Neural cell (in vitro differentiated cells): ENCODE data around the gene ANKRD60. TPM values are rescaled to one million over a fixed set of nuclear protein-coding genes. Genes with fewer than 3 reads are reported as not detected.

Experiments used
- H2AFZ ChIP-seq: fragments of 200-600, 300-800 bp; sonication (generic), shearing (Covaris generic); 2 replicates; pipeline ENCODE4 v1.6.0; 2014; ENCODE audit warnings: low read depth, mild to moderate bottlenecking, antibody characterized with exemption, low read length, moderate library complexity
- H3F3A ChIP-seq: fragments of 200-600 bp; shearing (Covaris generic); 2 replicates; pipeline ENCODE4 v1.6.1; 2016; ENCODE audit warnings: mild to moderate bottlenecking, moderate library complexity, mixed read lengths, antibody characterized with exemption, low read length; ENCODE audit not compliant: insufficient read depth, poor library complexity, severe bottlenecking
- H3K27ac ChIP-seq: fragments of 200-600, 300-800 bp; sonication (generic), shearing (Covaris generic); 2 replicates; pipeline ENCODE4 v1.5.1; 2014; ENCODE audit warnings: mild to moderate bottlenecking, low read length, moderate library complexity
- H3K27me3 ChIP-seq: fragments of 300-800, 200-600 bp; sonication (generic), shearing (Covaris generic); 2 replicates; pipeline ENCODE4 v1.6.0; 2014; ENCODE audit warnings: mild to moderate bottlenecking, low read depth, low read length, moderate library complexity; ENCODE audit not compliant: insufficient read depth
- H3K36me3 ChIP-seq: fragments of 300-800, 200-600 bp; sonication (generic), shearing (Covaris generic); 2 replicates; pipeline ENCODE4 v1.5.1; 2014; ENCODE audit warnings: mild to moderate bottlenecking, antibody characterized with exemption, low read length, moderate library complexity; ENCODE audit not compliant: insufficient read depth
- H3K4me2 ChIP-seq: fragments of 300-800, 200-600 bp; sonication (generic), shearing (Covaris generic); 2 replicates; pipeline ENCODE4 v1.6.0; 2014; ENCODE audit warnings: mild to moderate bottlenecking, low read length
- H3K4me3 ChIP-seq: fragments of 300-800, 200-600 bp; sonication (generic), shearing (Covaris generic); 2 replicates; pipeline ENCODE4 v1.5.1; 2014; ENCODE audit warnings: mild to moderate bottlenecking, low read length, moderate library complexity
- H3K79me2 ChIP-seq: fragments of 200-600 bp; shearing (Covaris generic); replicated peaks from 2 replicates; pipeline ENCODE4 v1.6.0; 2014; ENCODE audit warnings: mild to moderate bottlenecking, low read length, moderate library complexity; ENCODE audit not compliant: insufficient read depth
- H3K9ac ChIP-seq: fragments of 300-800, 200-600 bp; sonication (generic), shearing (Covaris generic); 2 replicates; pipeline ENCODE4 v1.6.1; 2016; ENCODE audit warnings: mild to moderate bottlenecking, low read length, mixed read lengths
- H3K9me2 ChIP-seq: fragments of 200-600 bp; shearing (Covaris generic); 2 replicates; pipeline ENCODE4 v1.6.1; 2016; ENCODE audit warnings: mild to moderate bottlenecking, low read length, mixed read lengths; ENCODE audit not compliant: insufficient read depth
- H3K9me3 ChIP-seq: fragments of 200-600, 300-800 bp; sonication (generic), shearing (Covaris generic); 2 replicates; pipeline ENCODE4 v1.6.1; 2016; ENCODE audit warnings: mild to moderate bottlenecking, mixed run types, low read length, moderate library complexity, mixed read lengths
- H4K20me1 ChIP-seq: fragments of 200-600 bp; shearing (Covaris generic); 2 replicates; pipeline ENCODE4 v1.6.1; 2016; ENCODE audit warnings: mild to moderate bottlenecking, mixed run types; ENCODE audit not compliant: insufficient read depth
- EP300 ChIP-seq: fragments of 450-650 bp; conservative IDR thresholded peaks from 2 replicates; pipeline ENCODE4 v1.6.1; 2014; ENCODE audit warnings: antibody characterized with exemption, mild to moderate bottlenecking, moderate library complexity; ENCODE audit not compliant: poor library complexity, severe bottlenecking
- EZH2 ChIP-seq: fragments of 200-600, 300-800 bp; shearing (Covaris generic), sonication (generic); IDR thresholded peaks from 2 replicates; pipeline ENCODE4 v1.6.1; 2014; ENCODE audit warnings: antibody characterized with exemption, low read length, borderline replicate concordance, mild to moderate bottlenecking; ENCODE audit not compliant: insufficient read depth, poor library complexity, severe bottlenecking
- MXI1 ChIP-seq: fragments of 450-650 bp; conservative IDR thresholded peaks from 2 replicates; pipeline ENCODE4 v1.6.1; 2014; ENCODE audit warnings: antibody characterized with exemption, mild to moderate bottlenecking; ENCODE audit not compliant: poor library complexity, severe bottlenecking
- POLR2AphosphoS5 ChIP-seq: IDR thresholded peaks from 2 replicates; pipeline ENCODE4 v1.6.1; 2012
- RAD21 ChIP-seq: fragments of 450-650 bp; conservative IDR thresholded peaks from 2 replicates; pipeline ENCODE4 v1.6.1; 2014; ENCODE audit warnings: antibody characterized with exemption, mild to moderate bottlenecking, moderate library complexity
- SMC3 ChIP-seq: fragments of 450-650 bp; conservative IDR thresholded peaks from 2 replicates; pipeline ENCODE4 v1.6.1; 2014; ENCODE audit warnings: antibody characterized with exemption, mild to moderate bottlenecking, moderate library complexity; ENCODE audit not compliant: poor library complexity
- TAF1 ChIP-seq: IDR thresholded peaks from 2 replicates; pipeline ENCODE4 v1.6.1; 2012; ENCODE audit warnings: low read depth
- polyA plus RNA-seq: library from polyadenylated mRNA; depleted of rRNA; stranded (reverse); fragments of >200 nt; gene quantifications from 2 replicates; pipeline ENCODE4 v1.2.3, GENCODE V29; 2014
- TF ChIP-seq, protein P1 (sequence below): IDR thresholded peaks from 2 replicates; pipeline ENCODE4 v1.6.1; 2012; ENCODE audit warnings: borderline replicate concordance
- TF ChIP-seq, protein P2 (sequence below): fragments of 450-650 bp; IDR thresholded peaks from 2 replicates; pipeline ENCODE4 v1.5.1; 2014; ENCODE audit warnings: antibody characterized with exemption, mild to moderate bottlenecking, moderate library complexity; ENCODE audit not compliant: poor library complexity, severe bottlenecking

Gene ANKRD60
- polyA plus RNA-seq, 1 donor from 2014 or later = not detected

DNA sequence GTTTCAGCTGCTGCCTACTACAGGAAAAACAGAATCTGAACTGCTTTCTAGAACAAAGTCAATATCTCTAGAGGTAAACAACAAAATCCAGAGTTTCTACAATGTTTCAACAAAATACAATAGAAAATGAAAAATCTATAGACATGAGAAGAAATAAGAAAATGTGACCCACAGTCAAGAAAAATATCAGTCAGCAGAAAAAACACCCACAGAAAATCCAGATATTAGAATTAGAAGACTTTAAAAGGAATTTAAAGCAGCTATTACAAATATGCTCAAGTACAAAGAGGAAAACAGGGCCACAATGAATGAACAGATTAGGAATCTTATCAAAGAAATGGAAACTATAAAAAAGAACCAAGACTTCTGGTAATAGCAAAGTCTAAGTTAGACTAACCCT lies 26.4 kb upstream of the ANKRD60 start:
- H3K9ac ChIP-seq = no peak overlapping the region
- no peak overlapping the region for H3K4me2 ChIP-seq
- H3K27ac ChIP-seq = no peak overlapping the region
- no peaks in the 10 kb centered on the region for H3K9me3 ChIP-seq
- no peaks in the 10 kb centered on the region for H3K9me2 ChIP-seq
- no peaks in the 10 kb centered on the region for H3K36me3 ChIP-seq
- no peak overlapping the region for H2AFZ ChIP-seq
- H3K4me3 ChIP-seq = no peak overlapping the region
- H3K79me2 ChIP-seq = no peaks in the 10 kb centered on the region
- H4K20me1 ChIP-seq = no peaks in the 10 kb centered on the region
- no peaks in the 10 kb centered on the region for H3K27me3 ChIP-seq
- TF ChIP-seq TAF1 = no peak
- TF ChIP-seq POLR2AphosphoS5 = no peak
- TF ChIP-seq EZH2 = no peak
- no peak for TF ChIP-seq RAD21
- TF ChIP-seq, protein P1, sequence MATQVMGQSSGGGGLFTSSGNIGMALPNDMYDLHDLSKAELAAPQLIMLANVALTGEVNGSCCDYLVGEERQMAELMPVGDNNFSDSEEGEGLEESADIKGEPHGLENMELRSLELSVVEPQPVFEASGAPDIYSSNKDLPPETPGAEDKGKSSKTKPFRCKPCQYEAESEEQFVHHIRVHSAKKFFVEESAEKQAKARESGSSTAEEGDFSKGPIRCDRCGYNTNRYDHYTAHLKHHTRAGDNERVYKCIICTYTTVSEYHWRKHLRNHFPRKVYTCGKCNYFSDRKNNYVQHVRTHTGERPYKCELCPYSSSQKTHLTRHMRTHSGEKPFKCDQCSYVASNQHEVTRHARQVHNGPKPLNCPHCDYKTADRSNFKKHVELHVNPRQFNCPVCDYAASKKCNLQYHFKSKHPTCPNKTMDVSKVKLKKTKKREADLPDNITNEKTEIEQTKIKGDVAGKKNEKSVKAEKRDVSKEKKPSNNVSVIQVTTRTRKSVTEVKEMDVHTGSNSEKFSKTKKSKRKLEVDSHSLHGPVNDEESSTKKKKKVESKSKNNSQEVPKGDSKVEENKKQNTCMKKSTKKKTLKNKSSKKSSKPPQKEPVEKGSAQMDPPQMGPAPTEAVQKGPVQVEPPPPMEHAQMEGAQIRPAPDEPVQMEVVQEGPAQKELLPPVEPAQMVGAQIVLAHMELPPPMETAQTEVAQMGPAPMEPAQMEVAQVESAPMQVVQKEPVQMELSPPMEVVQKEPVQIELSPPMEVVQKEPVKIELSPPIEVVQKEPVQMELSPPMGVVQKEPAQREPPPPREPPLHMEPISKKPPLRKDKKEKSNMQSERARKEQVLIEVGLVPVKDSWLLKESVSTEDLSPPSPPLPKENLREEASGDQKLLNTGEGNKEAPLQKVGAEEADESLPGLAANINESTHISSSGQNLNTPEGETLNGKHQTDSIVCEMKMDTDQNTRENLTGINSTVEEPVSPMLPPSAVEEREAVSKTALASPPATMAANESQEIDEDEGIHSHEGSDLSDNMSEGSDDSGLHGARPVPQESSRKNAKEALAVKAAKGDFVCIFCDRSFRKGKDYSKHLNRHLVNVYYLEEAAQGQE = no peak
- TF ChIP-seq, protein P2, sequence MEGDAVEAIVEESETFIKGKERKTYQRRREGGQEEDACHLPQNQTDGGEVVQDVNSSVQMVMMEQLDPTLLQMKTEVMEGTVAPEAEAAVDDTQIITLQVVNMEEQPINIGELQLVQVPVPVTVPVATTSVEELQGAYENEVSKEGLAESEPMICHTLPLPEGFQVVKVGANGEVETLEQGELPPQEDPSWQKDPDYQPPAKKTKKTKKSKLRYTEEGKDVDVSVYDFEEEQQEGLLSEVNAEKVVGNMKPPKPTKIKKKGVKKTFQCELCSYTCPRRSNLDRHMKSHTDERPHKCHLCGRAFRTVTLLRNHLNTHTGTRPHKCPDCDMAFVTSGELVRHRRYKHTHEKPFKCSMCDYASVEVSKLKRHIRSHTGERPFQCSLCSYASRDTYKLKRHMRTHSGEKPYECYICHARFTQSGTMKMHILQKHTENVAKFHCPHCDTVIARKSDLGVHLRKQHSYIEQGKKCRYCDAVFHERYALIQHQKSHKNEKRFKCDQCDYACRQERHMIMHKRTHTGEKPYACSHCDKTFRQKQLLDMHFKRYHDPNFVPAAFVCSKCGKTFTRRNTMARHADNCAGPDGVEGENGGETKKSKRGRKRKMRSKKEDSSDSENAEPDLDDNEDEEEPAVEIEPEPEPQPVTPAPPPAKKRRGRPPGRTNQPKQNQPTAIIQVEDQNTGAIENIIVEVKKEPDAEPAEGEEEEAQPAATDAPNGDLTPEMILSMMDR = no peak
- TF ChIP-seq EP300 = no peak
- no peak for TF ChIP-seq SMC3
- no peaks in the 10 kb centered on the region for H3F3A ChIP-seq

DNA sequence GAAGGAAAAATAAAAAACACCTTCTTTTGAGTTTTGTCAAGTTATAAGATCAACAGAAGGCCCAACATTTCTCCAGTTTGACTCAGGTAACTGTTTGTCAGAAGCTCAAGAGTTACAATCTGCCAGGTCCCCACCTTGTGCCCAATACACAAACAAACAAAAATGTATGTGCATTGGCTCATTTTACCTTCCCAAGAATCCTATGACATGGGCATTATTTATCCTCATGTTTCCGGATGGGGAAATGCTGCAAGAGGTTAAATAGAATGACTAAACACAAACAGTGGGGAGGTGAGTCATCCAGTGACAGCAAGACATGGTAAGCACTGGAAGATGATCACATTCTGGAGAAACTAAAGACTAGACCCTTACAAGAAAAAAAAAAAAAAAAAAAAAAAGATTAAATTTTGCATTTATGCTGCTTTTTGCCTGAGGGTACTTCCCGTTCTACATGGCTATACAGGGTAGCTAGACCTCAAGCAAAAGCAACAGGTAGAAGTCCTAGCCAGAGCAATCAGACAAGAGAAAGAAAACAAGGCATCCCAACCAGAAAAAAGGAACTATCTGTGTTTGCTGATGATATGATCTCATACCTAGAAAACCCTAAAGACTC lies 23.6 kb upstream of the ANKRD60 start:
- H3K27ac ChIP-seq = no peak overlapping the region
- no peaks in the 10 kb centered on the region for H3K9me3 ChIP-seq
- H4K20me1 ChIP-seq = no peaks in the 10 kb centered on the region
- no peak for TF ChIP-seq SMC3
- TF ChIP-seq TAF1 = no peak
- TF ChIP-seq MXI1 = no peak
- no peak for TF ChIP-seq RAD21
- TF ChIP-seq EP300 = no peak
- TF ChIP-seq, protein P1 = no peak
- no peak for TF ChIP-seq POLR2AphosphoS5
- no peak for TF ChIP-seq EZH2
- TF ChIP-seq, protein P2 = no peak
- no peaks in the 10 kb centered on the region for H3K27me3 ChIP-seq
- H3K9ac ChIP-seq = no peak overlapping the region
- no peak overlapping the region for H2AFZ ChIP-seq
- no peaks in the 10 kb centered on the region for H3K79me2 ChIP-seq
- H3K36me3 ChIP-seq = no peaks in the 10 kb centered on the region
- no peak overlapping the region for H3K4me2 ChIP-seq
- no peaks in the 10 kb centered on the region for H3F3A ChIP-seq
- no peak overlapping the region for H3K4me3 ChIP-seq
- H3K9me2 ChIP-seq = no peaks in the 10 kb centered on the region
